Measurements from ENCODE around the gene PARVG. TPM values are rescaled to one million over a fixed set of nuclear protein-coding genes. Genes with fewer than 3 reads are reported as not detected.

Gene PARVG
- total and polyA plus RNA-seq, 2 of the 8 experiments (the other 6 are each of a cell fraction or from before 2014, with no cell fraction given), result 0.37 to 1.5 TPM

DNA sequence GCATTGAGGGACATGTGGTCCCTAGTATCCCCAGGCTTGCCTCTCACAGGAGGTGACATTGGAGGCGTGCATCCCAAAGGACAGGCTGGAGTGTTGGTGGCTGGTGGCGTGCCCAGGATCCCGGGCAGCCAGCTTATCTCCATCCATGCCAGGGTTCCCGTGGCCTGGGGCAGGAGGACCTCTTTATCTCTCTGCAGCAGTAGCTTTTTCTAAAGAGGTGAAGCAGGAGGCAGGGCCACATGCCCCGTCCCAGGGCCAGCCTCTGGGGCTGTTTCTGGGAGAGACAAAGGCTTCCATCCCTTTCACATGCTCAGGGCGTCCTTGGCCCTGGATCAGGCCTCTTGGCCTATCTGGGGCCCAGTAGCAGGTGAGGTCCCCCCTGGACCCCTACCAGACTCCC is 19.7 kb downstream of the PARVG start:
- H2BK15ac ChIP-seq (ENCODE audit: low read length), result no peak overlapping the region
- peaks cover 0 to 5% (median 0%) of the 10 kb centered on the region in 4 experiments; a peak in 3 of 7 replicates for H3K4me1 ChIP-seq (replicated peaks in 1 of 4; ENCODE audit: control insufficient read depth in 3 of 4, insufficient read depth in 4 of 4, low read length in 3 of 4)
- peaks cover 5% of the 10 kb centered on the region; the same call in 1 of the 2 replicates for H3K23me2 ChIP-seq (ENCODE audit: low read depth, low read length)
- H2AK5ac ChIP-seq (ENCODE audit: low read depth, low read length), result no peak overlapping the region
- H3K4me3 ChIP-seq (ENCODE audit: extremely low read depth in 1 of 4, insufficient read depth in 2 of 4, low read depth in 3 of 4, low read length in 4 of 4), result no peak overlapping the region
- ChIA-PET POLR2A (ENCODE audit: partially characterized antibody) (no interaction called here), CTCF (ENCODE audit: partially characterized antibody) (interaction anchor here (1.1 to 1.3 kb wide), 3 partner anchors 21 to 157 kb away, joined by 3 to 4 read pairs (median 3); no protein-coding TSS in a partner anchor)
- no peak overlapping the region; the same call in 1 of the 2 replicates for H2AFZ ChIP-seq (ENCODE audit: low read length)
- no peak overlapping the region for H3K14ac ChIP-seq (ENCODE audit: insufficient read length)
- no peaks in the 10 kb centered on the region for H3K36me3 ChIP-seq (ENCODE audit: control insufficient read depth in 2 of 4, insufficient read depth in 4 of 4, low read length in 3 of 4)
- H4K5ac ChIP-seq (ENCODE audit: insufficient read length, low read depth, low read length), result no peak overlapping the region
- H2BK12ac ChIP-seq (ENCODE audit: low read depth, low read length), result no peak overlapping the region
- no peak overlapping the region for H2BK120ac ChIP-seq (replicated peaks; ENCODE audit: low read depth, low read length)
- H3K23ac ChIP-seq (ENCODE audit: insufficient read length), result no peak overlapping the region
- no peak overlapping the region for H3K9ac ChIP-seq (replicated peaks in 1 of 4; ENCODE audit: extremely low read depth in 1 of 4, low read depth in 3 of 4, low read length in 3 of 4)
- H3K56ac ChIP-seq (replicated peaks; ENCODE audit: insufficient read length, low read depth, low read length), result no peak overlapping the region
- no peaks in the 10 kb centered on the region for H3K79me2 ChIP-seq (ENCODE audit: control insufficient read depth in 1 of 2, insufficient read depth in 2 of 2, low read length in 2 of 2)
- H3K4me2 ChIP-seq (ENCODE audit: insufficient read depth in 1 of 2, low read depth in 2 of 2, low read length in 2 of 2), result no peak overlapping the region
- no peaks in the 10 kb centered on the region for H4K20me1 ChIP-seq (replicated peaks in 1 of 2; ENCODE audit: control insufficient read depth in 1 of 2, insufficient read depth in 2 of 2, low read length in 2 of 2)
- no peak overlapping the region for H2BK20ac ChIP-seq (ENCODE audit: low read length)
- H3K18ac ChIP-seq (ENCODE audit: extremely low read depth, low read length), result no peak overlapping the region
- no peak overlapping the region for H3K27ac ChIP-seq (ENCODE audit: low read depth, low read length)
- H3K27me3 ChIP-seq (replicated peaks in 1 of 4; ENCODE audit: control insufficient read depth in 3 of 4, extremely low read depth in 1 of 4, insufficient read depth in 3 of 4, low read length in 3 of 4), result no peaks in the 10 kb centered on the region
- no peaks in the 10 kb centered on the region for H3K9me3 ChIP-seq (ENCODE audit: insufficient read depth in 2 of 2, low read depth in 1 of 2, low read length in 1 of 2)
- H3K79me1 ChIP-seq (ENCODE audit: low read depth, low read length), result no peaks in the 10 kb centered on the region
- no peak overlapping the region for H3K4ac ChIP-seq (replicated peaks; ENCODE audit: insufficient read length, low read depth, low read length)
- WGBS, 2 experiments (ENCODE audit: extremely low coverage in 1 of 2, insufficient coverage in 1 of 2, insufficient read length in 1 of 2, insufficient replicate concordance in 2 of 2, low coverage in 1 of 2, low lambda C conversion rate in 2 of 2, missing lambda C conversion rate in 1 of 2), result 95% methylated on average over 6 of the region's 6 CpGs; no CpG with 5 or more reads in 1 of the 2 experiments
- H2BK5ac ChIP-seq (ENCODE audit: low read depth, low read length), result no peak overlapping the region
- no peak overlapping the region for H4K91ac ChIP-seq (replicated peaks; ENCODE audit: insufficient read length, low read length)
- DNase-seq (ENCODE audit: low read depth in 1 of 2, low spot score in 2 of 2), result no peak
- FAIRE-seq, result no peak
- no peak overlapping the region for H4K8ac ChIP-seq (ENCODE audit: extremely low read depth, insufficient read depth, low read length)
- TF ChIP-seq POLR2AphosphoS5 (IDR thresholded peaks at IDR 0.05; ENCODE audit: low read depth, low read length) (no peak), FOSL1 (IDR thresholded peaks at IDR 0.05; ENCODE audit: insufficient read depth, low read depth, low read length) (no peak), RAD21 (IDR thresholded peaks at IDR 0.05 in 1 of 2, conservative IDR thresholded peaks at IDR 0.05 in 1 of 2; ENCODE audit: low read depth in 2 of 2, low read length in 2 of 2) (no peak), CREB1 (IDR thresholded peaks at IDR 0.05) (no peak), NRF1 (IDR thresholded peaks at IDR 0.05; ENCODE audit: low read depth, low read length) (no peak), POU5F1 (IDR thresholded peaks at IDR 0.05; ENCODE audit: low read depth, low read length) (no peak), KDM1A (IDR thresholded peaks at IDR 0.05; ENCODE audit: borderline replicate concordance, low read length) (no peak), SP4 (IDR thresholded peaks at IDR 0.05; ENCODE audit: low read length) (no peak), NANOG (IDR thresholded peaks at IDR 0.05; ENCODE audit: insufficient read depth, low read depth, low read length, poor library complexity, severe bottlenecking) (no peak), SP2 (IDR thresholded peaks at IDR 0.05; ENCODE audit: low read length) (no peak), BCL11A (IDR thresholded peaks at IDR 0.05; ENCODE audit: low read depth in 2 of 2, low read length in 2 of 2) (no peak), SUZ12 (IDR thresholded peaks at IDR 0.05; ENCODE audit: low read length) (no peak), SAP30 (IDR thresholded peaks at IDR 0.05; ENCODE audit: insufficient read depth, insufficient replicate concordance, low read length) (no peak)
- TF ChIP-seq, protein P1, sequence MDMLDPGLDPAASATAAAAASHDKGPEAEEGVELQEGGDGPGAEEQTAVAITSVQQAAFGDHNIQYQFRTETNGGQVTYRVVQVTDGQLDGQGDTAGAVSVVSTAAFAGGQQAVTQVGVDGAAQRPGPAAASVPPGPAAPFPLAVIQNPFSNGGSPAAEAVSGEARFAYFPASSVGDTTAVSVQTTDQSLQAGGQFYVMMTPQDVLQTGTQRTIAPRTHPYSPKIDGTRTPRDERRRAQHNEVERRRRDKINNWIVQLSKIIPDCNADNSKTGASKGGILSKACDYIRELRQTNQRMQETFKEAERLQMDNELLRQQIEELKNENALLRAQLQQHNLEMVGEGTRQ (IDR thresholded peaks at IDR 0.05; ENCODE audit: low read length), result no peak
